ENCODE results near the gene CENPI.
"Not testable (repeated sequence)": the region's sequence is repeated elsewhere in the genome, so short reads cannot be mapped to it uniquely, and the experiment has no call there.

Gene CENPI

GRCh38 chrX:101097546-101098453, at the start of gene CENPI:
Gene CENPI (plus strand): TSS chrX:101098204. CDS start chrX:101101071, 2,867 bp downstream.
- peak; percentile 86 for DNase-seq (ENCODE audit: low read depth, low spot score)

GRCh38 chrX:101051153-101051548, 46.9 kb upstream of the CENPI start:
- DNase-seq (ENCODE audit: low read depth, low spot score): no peak

- peak; percentile 17 for DNase-seq (ENCODE audit: low read depth, low spot score)
Measured at GRCh38 chrX:101051549-101052302, 46.3 kb upstream of the CENPI start, which contains the start of gene TRMT2B. Gene TRMT2B (minus strand): TSS chrX:101052111. CDS start chrX:101042289, 9,822 bp downstream.

GRCh38 chrX:101056551-101056950, 41.5 kb upstream of the CENPI start:
- not testable (repeated sequence) for DNase-seq (ENCODE audit: low read depth, low spot score)

- no peak for DNase-seq (ENCODE audit: low read depth, low spot score)
Measured at GRCh38 chrX:101057093-101057714, 40.8 kb upstream of the CENPI start.

GRCh38 chrX:101062176-101062575, 35.8 kb upstream of the CENPI start:
- DNase-seq (ENCODE audit: low read depth, low spot score): no peak

- no peak for DNase-seq (ENCODE audit: low read depth, low spot score)
Measured at GRCh38 chrX:101071582-101071981, 26.4 kb upstream of the CENPI start.

GRCh38 chrX:101078716-101079598, 19.0 kb upstream of the CENPI start, which contains the start of gene TMEM35A:
Gene TMEM35A (plus strand): TSS chrX:101078879. CDS start chrX:101079003, 124 bp downstream.
- DNase-seq (ENCODE audit: low read depth, low spot score): no peak

GRCh38 chrX:101079736-101080270, 18.2 kb upstream of the CENPI start:
- DNase-seq (ENCODE audit: low read depth, low spot score): no peak

GRCh38 chrX:101080326-101081124, 17.5 kb upstream of the CENPI start:
- DNase-seq (ENCODE audit: low read depth, low spot score): no peak

GRCh38 chrX:101081231-101081630, 16.8 kb upstream of the CENPI start:
- no peak for DNase-seq (ENCODE audit: low read depth, low spot score)

- no peak for DNase-seq (ENCODE audit: low read depth, low spot score)
Measured at GRCh38 chrX:101091817-101092216, 6.2 kb upstream of the CENPI start.

GRCh38 chrX:101108284-101108683, 10.3 kb downstream of the CENPI start:
- DNase-seq (ENCODE audit: low read depth, low spot score): no peak

- no peak for DNase-seq (ENCODE audit: low read depth, low spot score)
Measured at GRCh38 chrX:101117701-101118100, 19.7 kb downstream of the CENPI start.

GRCh38 chrX:101136235-101136634, 38.2 kb downstream of the CENPI start:
- no peak for DNase-seq (ENCODE audit: low read depth, low spot score)
